Erythroblast (primary cell): ENCODE data around the gene SH3BP5.

Experiments used
- GATA1 ChIP-seq: IDR thresholded peaks from 2 replicates; pipeline ENCODE4 v1.6.1; 2011; ENCODE audit warnings: low read depth, mild to moderate bottlenecking, control low read depth, low read length, moderate library complexity
- POLR2A ChIP-seq: IDR thresholded peaks from 2 replicates; pipeline ENCODE4 v1.6.1; 2011; ENCODE audit warnings: mild to moderate bottlenecking, low read length

GRCh38 chr3:15367059-15367458, 34.7 kb upstream of the SH3BP5 start:
- TF ChIP-seq POLR2A (no peak), GATA1 (no peak)
